Measurements from ENCODE around the gene KRTAP10-7. TPM values are rescaled to one million over a fixed set of nuclear protein-coding genes. Genes with fewer than 3 reads are reported as not detected.
A peak's percentile ranks its signal among the peaks of the same experiment; 100 is the strongest.
"Not testable (repeated sequence)": the region's sequence is repeated elsewhere in the genome, so short reads cannot be mapped to it uniquely, and the experiment has no call there.

The KRTAP10-7 gene
- total RNA-seq, 3 donors from 2014 or later: not detected

DNA sequence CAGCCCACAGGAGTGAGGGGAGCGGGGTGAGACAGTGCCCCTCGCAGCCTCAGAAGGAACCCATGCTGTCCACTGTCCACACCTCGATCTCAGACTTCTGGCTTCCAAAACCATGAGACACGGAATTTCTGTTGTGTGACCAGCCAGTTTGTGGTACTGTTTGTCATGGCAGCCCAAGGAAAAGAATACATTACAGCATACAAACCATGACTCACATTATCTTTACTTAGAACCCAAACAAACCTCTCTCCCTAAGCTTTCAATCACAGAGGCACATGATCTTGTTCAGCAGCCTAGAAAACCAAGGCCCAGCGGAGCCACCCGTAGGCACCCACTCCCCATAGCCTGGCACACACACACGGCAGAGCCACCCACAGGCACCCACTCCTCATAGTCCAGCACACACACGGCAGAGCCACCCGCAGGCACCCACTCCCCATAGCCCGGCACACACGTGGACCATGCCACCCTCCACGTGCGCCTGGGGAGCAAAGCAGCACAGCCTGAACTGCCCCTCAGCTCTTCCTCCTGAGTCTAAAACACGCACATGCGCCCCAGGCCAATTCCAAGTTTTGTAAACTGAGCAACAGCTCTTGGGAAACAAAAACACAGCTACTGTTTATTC is 27.3 kb upstream of the KRTAP10-7 start:
- intact Hi-C loops (cut with DNase I; ENCODE audit: low total_unique reads): no loop called here
- Histone ChIP-seq H3K4me3 (no peak overlapping the region), H3K4me1 (no peaks in the 10 kb centered on the region), H3K27me3 (peaks cover 0 to 25% of the 10 kb centered on the region in 2 donors), H3K9me3 (peaks cover 15 to 28% of the 10 kb centered on the region in 2 donors), H3K27ac (no peak overlapping the region), H3K36me3 (no peaks in the 10 kb centered on the region)
- no peak for TF ChIP-seq POLR2A (IDR thresholded peaks at IDR 0.05)
- TF ChIP-seq POLR2AphosphoS5 (IDR thresholded peaks at IDR 0.05): no peak
- TF ChIP-seq, protein P1, sequence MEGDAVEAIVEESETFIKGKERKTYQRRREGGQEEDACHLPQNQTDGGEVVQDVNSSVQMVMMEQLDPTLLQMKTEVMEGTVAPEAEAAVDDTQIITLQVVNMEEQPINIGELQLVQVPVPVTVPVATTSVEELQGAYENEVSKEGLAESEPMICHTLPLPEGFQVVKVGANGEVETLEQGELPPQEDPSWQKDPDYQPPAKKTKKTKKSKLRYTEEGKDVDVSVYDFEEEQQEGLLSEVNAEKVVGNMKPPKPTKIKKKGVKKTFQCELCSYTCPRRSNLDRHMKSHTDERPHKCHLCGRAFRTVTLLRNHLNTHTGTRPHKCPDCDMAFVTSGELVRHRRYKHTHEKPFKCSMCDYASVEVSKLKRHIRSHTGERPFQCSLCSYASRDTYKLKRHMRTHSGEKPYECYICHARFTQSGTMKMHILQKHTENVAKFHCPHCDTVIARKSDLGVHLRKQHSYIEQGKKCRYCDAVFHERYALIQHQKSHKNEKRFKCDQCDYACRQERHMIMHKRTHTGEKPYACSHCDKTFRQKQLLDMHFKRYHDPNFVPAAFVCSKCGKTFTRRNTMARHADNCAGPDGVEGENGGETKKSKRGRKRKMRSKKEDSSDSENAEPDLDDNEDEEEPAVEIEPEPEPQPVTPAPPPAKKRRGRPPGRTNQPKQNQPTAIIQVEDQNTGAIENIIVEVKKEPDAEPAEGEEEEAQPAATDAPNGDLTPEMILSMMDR (IDR thresholded peaks at IDR 0.05): no peak
- peak in 1 of 2 donors; percentile 41 for DNase-seq (ENCODE audit: low spot score in 2 of 2)

DNA sequence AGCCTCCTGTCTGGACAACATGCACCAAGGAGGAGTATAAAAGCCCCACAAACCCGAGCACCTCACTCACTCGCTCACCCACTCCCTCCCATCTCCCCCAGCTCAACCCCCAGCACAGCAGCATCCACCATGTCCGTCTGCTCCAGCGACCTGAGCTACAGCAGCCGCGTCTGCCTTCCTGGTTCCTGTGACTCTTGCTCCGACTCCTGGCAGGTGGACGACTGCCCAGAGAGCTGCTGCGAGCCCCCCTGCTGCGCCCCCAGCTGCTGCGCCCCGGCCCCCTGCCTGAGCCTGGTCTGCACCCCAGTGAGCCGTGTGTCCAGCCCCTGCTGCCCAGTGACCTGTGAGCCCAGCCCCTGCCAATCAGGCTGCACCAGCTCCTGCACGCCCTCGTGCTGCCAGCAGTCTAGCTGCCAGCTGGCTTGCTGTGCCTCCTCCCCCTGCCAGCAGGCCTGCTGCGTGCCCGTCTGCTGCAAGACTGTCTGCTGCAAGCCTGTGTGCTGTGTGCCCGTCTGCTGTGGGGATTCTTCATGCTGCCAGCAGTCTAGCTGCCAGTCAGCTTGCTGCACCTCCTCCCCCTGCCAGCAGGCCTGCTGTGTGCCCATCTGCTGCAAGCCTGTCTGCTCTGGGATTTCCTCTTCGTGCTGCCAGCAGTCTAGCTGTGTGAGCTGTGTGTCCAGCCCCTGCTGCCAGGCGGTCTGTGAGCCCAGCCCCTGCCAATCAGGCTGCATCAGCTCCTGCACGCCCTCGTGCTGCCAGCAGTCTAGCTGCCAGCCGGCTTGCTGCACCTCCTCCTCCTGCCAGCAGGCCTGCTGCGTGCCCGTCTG is 26.6 kb upstream of the KRTAP10-7 start, which contains the start of gene KRTAP10-4:
Gene KRTAP10-4, plus strand, starts transcription at position 100 of the 827 bp plus-strand sequence. Its CDS starts 30 bp downstream, at position 130.
- H3K4me1 ChIP-seq; intact Hi-C loops (cut with DNase I; ENCODE audit: low total_unique reads); H3K4me3 ChIP-seq; H3K27ac ChIP-seq; H3K36me3 ChIP-seq: not testable (repeated sequence)
- H3K9me3 ChIP-seq: peaks cover 15 to 28% of the 10 kb centered on the region in 2 donors
- DNase-seq (ENCODE audit: low spot score in 2 of 2): peak in 1 of 2 donors; percentile 34
- H3K27me3 ChIP-seq: peaks cover 0 to 26% of the 10 kb centered on the region in 2 donors

DNA sequence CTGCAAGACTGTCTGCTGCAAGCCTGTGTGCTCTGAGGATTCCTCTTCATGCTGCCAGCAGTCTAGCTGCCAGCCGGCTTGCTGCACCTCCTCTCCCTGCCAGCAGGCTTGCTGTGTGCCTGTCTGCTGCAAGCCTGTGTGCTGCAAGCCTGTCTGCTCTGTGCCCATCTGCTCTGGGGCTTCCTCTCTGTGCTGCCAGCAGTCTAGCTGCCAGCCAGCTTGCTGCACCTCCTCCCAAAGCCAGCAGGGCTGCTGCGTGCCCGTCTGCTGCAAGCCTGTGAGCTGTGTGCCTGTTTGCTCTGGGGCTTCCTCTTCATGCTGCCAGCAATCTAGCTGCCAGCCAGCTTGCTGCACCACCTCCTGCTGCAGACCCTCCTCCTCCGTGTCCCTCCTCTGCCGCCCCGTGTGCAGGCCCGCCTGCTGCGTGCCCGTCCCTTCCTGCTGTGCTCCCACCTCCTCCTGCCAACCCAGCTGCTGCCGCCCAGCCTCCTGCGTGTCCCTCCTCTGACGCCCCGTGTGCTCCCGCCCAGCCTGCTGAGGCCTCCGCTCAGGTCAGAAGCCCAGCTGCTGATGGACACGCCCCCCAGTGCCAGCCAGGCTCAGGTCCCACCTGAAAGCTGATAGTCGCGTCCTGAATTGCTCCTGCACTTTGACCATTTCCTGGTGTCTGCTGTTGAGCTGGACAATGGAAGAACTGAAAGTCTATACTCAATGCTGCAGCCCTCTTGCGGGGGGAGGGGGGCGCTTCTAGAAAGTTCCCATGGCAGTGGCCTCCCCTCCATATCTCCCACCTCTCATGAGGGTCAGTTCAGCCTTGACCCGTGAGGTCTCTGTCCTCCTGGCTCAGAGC is 25.7 kb upstream of the KRTAP10-7 start:
- intact Hi-C loops (cut with DNase I; ENCODE audit: low total_unique reads): no loop called here
- H3K9me3 ChIP-seq: peaks cover 15 to 28% of the 10 kb centered on the region in 2 donors

DNA sequence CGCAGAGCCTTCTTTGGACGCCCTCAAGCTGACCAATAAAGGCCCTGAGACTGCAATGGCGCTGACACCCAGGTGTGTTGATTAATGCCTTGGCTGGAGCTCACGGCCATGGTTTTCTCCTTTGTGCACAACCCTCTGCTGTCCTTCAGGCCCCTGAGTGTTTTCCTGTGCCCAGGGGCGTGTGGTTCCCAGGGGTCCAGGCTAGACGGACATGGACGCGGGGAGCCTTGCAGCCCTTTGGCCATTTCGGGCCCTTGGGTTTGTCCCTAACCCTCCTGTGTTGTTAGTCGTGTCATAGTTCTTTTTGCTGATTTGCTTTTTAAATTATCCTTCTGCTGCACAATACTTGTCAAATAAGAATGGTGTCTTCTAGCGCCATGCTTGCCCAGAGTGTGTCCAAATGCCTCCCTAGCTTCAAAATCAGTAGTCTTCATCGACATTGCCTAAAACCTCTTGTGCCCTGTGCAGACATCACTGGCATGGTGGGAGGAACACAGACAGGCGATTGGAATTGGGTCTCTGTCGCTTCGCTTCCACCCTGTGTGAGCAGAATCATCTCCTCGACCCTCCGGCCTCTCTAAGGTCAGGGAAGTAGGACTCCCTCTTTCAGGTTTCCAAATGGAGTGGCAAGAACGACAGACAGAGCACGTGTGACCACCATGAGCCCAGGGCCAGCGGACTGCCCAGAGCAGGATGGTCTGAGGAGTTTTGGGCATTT is 24.9 kb upstream of the KRTAP10-7 start:
- Histone ChIP-seq H3K36me3 (no peaks in the 10 kb centered on the region), H3K27ac (no peak overlapping the region), H3K27me3 (peaks cover 0 to 18% of the 10 kb centered on the region in 2 donors), H3K4me1 (no peaks in the 10 kb centered on the region), H3K4me3 (no peak overlapping the region), H3K9me3 (peaks cover 22 to 29% of the 10 kb centered on the region in 2 donors)
- no peak for DNase-seq (ENCODE audit: low spot score in 2 of 2)
- intact Hi-C loops (cut with DNase I; ENCODE audit: low total_unique reads): no loop called here
- no peak for TF ChIP-seq POLR2A (IDR thresholded peaks at IDR 0.05)
- no peak for TF ChIP-seq POLR2AphosphoS5 (IDR thresholded peaks at IDR 0.05)
- TF ChIP-seq, protein P1 (IDR thresholded peaks at IDR 0.05): no peak

More for the DNA sequence above, 25.7 kb upstream of the KRTAP10-7 start:
- Histone ChIP-seq H3K4me3 (no peak overlapping the region), H3K36me3 (no peaks in the 10 kb centered on the region), H3K27me3 (peaks cover 0 to 24% of the 10 kb centered on the region in 2 donors), H3K4me1 (no peaks in the 10 kb centered on the region), H3K27ac (no peak overlapping the region)
- peak in 1 of 2 donors; percentile 27 for DNase-seq (ENCODE audit: low spot score in 2 of 2)
- TF ChIP-seq POLR2A (IDR thresholded peaks at IDR 0.05) (no peak), POLR2AphosphoS5 (IDR thresholded peaks at IDR 0.05) (no peak)
- TF ChIP-seq, protein P1 (IDR thresholded peaks at IDR 0.05): no peak

DNA sequence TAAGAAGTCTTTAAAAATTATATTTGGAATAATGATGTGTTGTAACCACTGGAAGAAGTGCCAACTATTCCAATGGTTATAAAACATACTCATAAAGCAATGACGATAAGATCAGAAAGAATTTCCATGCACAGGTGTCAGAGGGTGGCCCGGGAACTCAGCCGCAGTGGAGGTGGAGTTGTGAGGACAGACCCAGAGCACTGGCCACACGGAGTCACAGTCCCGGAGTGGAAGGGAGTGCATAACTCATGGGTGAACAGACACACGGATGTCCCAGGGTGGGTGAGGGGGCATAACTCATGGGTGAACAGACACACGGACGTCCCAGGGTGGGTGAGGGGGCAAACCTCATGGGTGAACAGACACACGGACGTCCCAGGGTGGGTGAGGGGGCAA is 24.4 kb upstream of the KRTAP10-7 start:
- no peaks in the 10 kb centered on the region for H3K4me1 ChIP-seq
- TF ChIP-seq POLR2AphosphoS5 (IDR thresholded peaks at IDR 0.05): no peak
- TF ChIP-seq, protein P1 (IDR thresholded peaks at IDR 0.05): no peak
- TF ChIP-seq POLR2A (IDR thresholded peaks at IDR 0.05): no peak
- intact Hi-C loops (cut with DNase I; ENCODE audit: low total_unique reads): no loop called here
- H3K27me3 ChIP-seq: peaks cover 0 to 18% of the 10 kb centered on the region in 2 donors
- peaks cover 27 to 32% of the 10 kb centered on the region in 2 donors for H3K9me3 ChIP-seq
- H3K27ac ChIP-seq: no peak overlapping the region
- peak in 1 of 2 donors; percentile 48 for DNase-seq (ENCODE audit: low spot score in 2 of 2)
- no peaks in the 10 kb centered on the region for H3K36me3 ChIP-seq
- no peak overlapping the region for H3K4me3 ChIP-seq

Measured in breast epithelium (tissue), 4 donors.